NCI-H2107 treated with DMSO at 0.1 percent for 48 hours (cell line): Measurements from ENCODE around the gene ABR.
A peak's percentile ranks its signal among the peaks of the same experiment; 100 is the strongest.
"Not testable (repeated sequence)": the region's sequence is repeated elsewhere in the genome, so short reads cannot be mapped to it uniquely, and the experiment has no call there.

ENCODE experiments used
- DNase-seq: peaks from one replicate; lab custom pipeline; 2025; ENCODE audit not compliant: unreplicated experiment; lab: John Stamatoyannopoulos, UW

The ABR gene

GRCh38 chr17:1202291-1202690, 22.5 kb upstream of the ABR start:
- no peak for DNase-seq

GRCh38 chr17:1201132-1201702, 21.4 kb upstream of the ABR start:
- DNase-seq: no peak

GRCh38 chr17:1199271-1199743, 19.5 kb upstream of the ABR start:
- not testable (repeated sequence) for DNase-seq

- no peak for DNase-seq
Observed at GRCh38 chr17:1197781-1198490, 18.2 kb upstream of the ABR start.

GRCh38 chr17:1197379-1197778, 17.6 kb upstream of the ABR start:
- no peak for DNase-seq

GRCh38 chr17:1196946-1197345, 17.2 kb upstream of the ABR start:
- DNase-seq: no peak

- DNase-seq: peak; percentile 3
Observed at GRCh38 chr17:1192911-1193699, 13.3 kb upstream of the ABR start.

- DNase-seq: no peak
Observed at GRCh38 chr17:1190751-1191331, 11.1 kb upstream of the ABR start.

GRCh38 chr17:1188812-1189504, 9.2 kb upstream of the ABR start:
- DNase-seq: no peak

- DNase-seq: peak; percentile 3
Observed at GRCh38 chr17:1186923-1187771, 7.4 kb upstream of the ABR start.

- no peak for DNase-seq
Observed at GRCh38 chr17:1186214-1186820, 6.5 kb upstream of the ABR start.

- no peak for DNase-seq
Observed at GRCh38 chr17:1183171-1183873, 3.5 kb upstream of the ABR start.

GRCh38 chr17:1182811-1183170, 3.0 kb upstream of the ABR start:
- no peak for DNase-seq

GRCh38 chr17:1181753-1182137, 2.0 kb upstream of the ABR start:
- DNase-seq: no peak

GRCh38 chr17:1180958-1181752, 1.4 kb upstream of the ABR start:
- no peak for DNase-seq

- no peak for DNase-seq
Observed at GRCh38 chr17:1179112-1179817, 516 bp downstream of the ABR start.

GRCh38 chr17:1177016-1177700, 2.6 kb downstream of the ABR start:
- no peak for DNase-seq
